Parathyroid adenoma (tissue), 2 donors: ENCODE measurements around the gene STRIP2.

ENCODE experiments used
- H2AFZ ChIP-seq: fragments of 300-600 bp; sonication (generic); one replicate; pipeline ENCODE4 v1.7.0; 2017; ENCODE audit warnings: antibody characterized with exemption, mild to moderate bottlenecking
- H3K27ac ChIP-seq: fragments of 300-600 bp; sonication (generic); one replicate; pipeline ENCODE4 v1.7.0; 2017
- H3K27me3 ChIP-seq: fragments of 300-600 bp; sonication (generic); one replicate; pipeline ENCODE4 v1.7.0; 2017; ENCODE audit warnings: low read length; ENCODE audit not compliant: control insufficient read depth, insufficient read depth
- H3K36me3 ChIP-seq: fragments of 300-600 bp; sonication (generic); one replicate; pipeline ENCODE4 v1.7.0; 2017; ENCODE audit warnings: low read length; ENCODE audit not compliant: control insufficient read depth, insufficient read depth
- H3K4me1 ChIP-seq: fragments of 300-600 bp; sonication (generic); one replicate; pipeline ENCODE4 v1.7.0; 2017; ENCODE audit warnings: control low read depth
- H3K4me2 ChIP-seq: fragments of 300-600 bp; sonication (generic); one replicate; pipeline ENCODE4 v1.7.0; 2017; ENCODE audit warnings: low read length
- H3K4me3 ChIP-seq: fragments of 300-600 bp; sonication (generic); one replicate; pipeline ENCODE4 v1.7.0; 2017; ENCODE audit warnings: low read depth, low read length
- H3K79me2 ChIP-seq: fragments of 300-600 bp; sonication (generic); one replicate; pipeline ENCODE4 v1.7.0; 2017; ENCODE audit warnings: control low read depth
- H3K9ac ChIP-seq: fragments of 300-600 bp; sonication (generic); one replicate; pipeline ENCODE4 v1.7.0; 2017; ENCODE audit warnings: mild to moderate bottlenecking
- H3K9me3 ChIP-seq: fragments of 300-600 bp; sonication (generic); one replicate; pipeline ENCODE4 v1.7.0; 2017; ENCODE audit warnings: low read length; ENCODE audit not compliant: control insufficient read depth
- TF ChIP-seq, protein P1 (sequence below): fragments of 300-600 bp; sonication (generic); IDR thresholded peaks from one replicate; pipeline ENCODE4 v1.7.0; 2017; ENCODE audit warnings: antibody characterized with exemption, mild to moderate bottlenecking
- donor health status: primary hyperparathyroidism.

Gene STRIP2

DNA sequence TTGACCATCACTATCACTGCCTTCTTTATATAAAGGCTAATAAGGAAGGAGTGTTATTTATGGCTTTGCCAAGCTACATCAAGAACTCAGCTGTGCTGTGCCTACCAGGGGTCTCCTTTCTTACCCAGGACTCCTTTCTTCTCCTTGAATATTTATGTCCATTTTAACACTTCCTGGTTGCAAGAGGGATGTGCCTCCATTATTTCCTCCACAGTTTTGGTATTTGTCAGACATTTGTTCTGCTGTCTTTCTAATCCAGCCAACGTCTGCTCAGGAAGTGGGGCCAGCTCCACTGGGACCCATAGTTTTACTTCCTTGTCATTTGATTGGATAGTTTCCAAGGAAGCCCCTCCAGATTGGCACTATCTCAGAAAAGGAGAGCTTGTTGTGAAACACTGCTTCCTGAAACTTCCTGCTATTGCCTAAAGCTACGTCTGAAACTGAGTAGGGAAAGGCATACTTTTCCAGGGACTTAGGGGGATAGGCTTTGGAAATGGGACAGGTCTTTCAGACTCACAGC is 6.6 kb upstream of the STRIP2 start:
- Histone ChIP-seq H3K4me1 (no peaks in the 10 kb centered on the region), H2AFZ (no peak overlapping the region), H3K36me3 (no peaks in the 10 kb centered on the region), H3K9ac (no peak overlapping the region), H3K27me3 (no peaks in the 10 kb centered on the region), H3K4me3 (no peak overlapping the region), H3K79me2 (no peaks in the 10 kb centered on the region), H3K9me3 (no peaks in the 10 kb centered on the region), H3K4me2 (no peak overlapping the region), H3K27ac (no peak overlapping the region)
- TF ChIP-seq, protein P1, sequence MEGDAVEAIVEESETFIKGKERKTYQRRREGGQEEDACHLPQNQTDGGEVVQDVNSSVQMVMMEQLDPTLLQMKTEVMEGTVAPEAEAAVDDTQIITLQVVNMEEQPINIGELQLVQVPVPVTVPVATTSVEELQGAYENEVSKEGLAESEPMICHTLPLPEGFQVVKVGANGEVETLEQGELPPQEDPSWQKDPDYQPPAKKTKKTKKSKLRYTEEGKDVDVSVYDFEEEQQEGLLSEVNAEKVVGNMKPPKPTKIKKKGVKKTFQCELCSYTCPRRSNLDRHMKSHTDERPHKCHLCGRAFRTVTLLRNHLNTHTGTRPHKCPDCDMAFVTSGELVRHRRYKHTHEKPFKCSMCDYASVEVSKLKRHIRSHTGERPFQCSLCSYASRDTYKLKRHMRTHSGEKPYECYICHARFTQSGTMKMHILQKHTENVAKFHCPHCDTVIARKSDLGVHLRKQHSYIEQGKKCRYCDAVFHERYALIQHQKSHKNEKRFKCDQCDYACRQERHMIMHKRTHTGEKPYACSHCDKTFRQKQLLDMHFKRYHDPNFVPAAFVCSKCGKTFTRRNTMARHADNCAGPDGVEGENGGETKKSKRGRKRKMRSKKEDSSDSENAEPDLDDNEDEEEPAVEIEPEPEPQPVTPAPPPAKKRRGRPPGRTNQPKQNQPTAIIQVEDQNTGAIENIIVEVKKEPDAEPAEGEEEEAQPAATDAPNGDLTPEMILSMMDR, result no peak

GRCh38 chr7:129431911-129432643 is 2.2 kb upstream of the STRIP2 start:
- H3K27me3 ChIP-seq, result no peaks in the 10 kb centered on the region
- TF ChIP-seq, protein P1, result no peak
- no peaks in the 10 kb centered on the region for H3K4me1 ChIP-seq
- H3K79me2 ChIP-seq, result no peaks in the 10 kb centered on the region
- H3K9me3 ChIP-seq, result no peaks in the 10 kb centered on the region
- no peak overlapping the region for H2AFZ ChIP-seq
- H3K9ac ChIP-seq, result no peak overlapping the region
- H3K27ac ChIP-seq, result no peak overlapping the region
- no peak overlapping the region for H3K4me2 ChIP-seq
- no peak overlapping the region for H3K4me3 ChIP-seq
- H3K36me3 ChIP-seq, result no peaks in the 10 kb centered on the region

DNA sequence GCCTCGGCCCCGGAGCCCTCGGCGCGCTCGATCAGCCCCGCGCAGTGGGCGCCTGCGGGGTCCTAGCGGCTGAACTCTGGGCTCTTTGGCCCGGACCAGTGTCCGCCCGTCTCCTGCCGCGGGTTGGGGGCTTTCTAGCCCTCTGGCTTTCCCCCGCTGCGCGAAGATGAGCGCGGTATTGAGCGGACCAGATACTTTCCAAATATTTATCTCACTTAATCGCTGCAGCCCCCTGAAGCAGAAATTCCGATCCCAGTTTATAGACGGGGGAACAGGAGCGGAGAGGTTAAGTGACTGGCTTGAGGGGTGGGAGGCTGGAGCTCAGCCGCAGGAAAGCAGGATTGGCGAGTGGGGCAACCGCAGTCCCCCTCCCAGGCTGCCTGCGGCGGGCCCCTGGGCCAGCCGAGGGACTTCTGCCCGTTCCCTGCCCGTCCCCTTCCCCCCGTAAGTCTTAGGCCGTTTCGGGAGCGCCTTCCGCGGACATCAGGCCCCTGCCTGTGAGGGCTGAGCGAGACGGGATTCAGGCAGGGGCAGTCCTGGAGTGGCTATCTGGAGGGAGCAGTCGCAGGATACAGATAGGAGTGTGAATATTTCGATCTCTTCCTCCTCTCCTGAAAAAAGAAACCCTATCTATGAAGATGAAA is 565 bp downstream of the STRIP2 start:
- H3K9ac ChIP-seq, result no peak overlapping the region
- H3K4me1 ChIP-seq, result no peaks in the 10 kb centered on the region
- H3K36me3 ChIP-seq, result no peaks in the 10 kb centered on the region
- H2AFZ ChIP-seq, result peak overlapping the region; percentile 79
- no peaks in the 10 kb centered on the region for H3K27me3 ChIP-seq
- H3K27ac ChIP-seq, result no peak overlapping the region
- TF ChIP-seq, protein P1, result no peak
- H3K4me3 ChIP-seq, result peak overlapping the region; percentile 64
- no peaks in the 10 kb centered on the region for H3K79me2 ChIP-seq
- peak overlapping the region; percentile 74 for H3K4me2 ChIP-seq
- no peaks in the 10 kb centered on the region for H3K9me3 ChIP-seq

GRCh38 chr7:129435414-129435829 is 1.2 kb downstream of the STRIP2 start:
- H3K27ac ChIP-seq, result no peak overlapping the region
- TF ChIP-seq, protein P1, result no peak
- no peaks in the 10 kb centered on the region for H3K4me1 ChIP-seq
- H3K9ac ChIP-seq, result no peak overlapping the region
- H3K4me2 ChIP-seq, result no peak overlapping the region
- H3K27me3 ChIP-seq, result no peaks in the 10 kb centered on the region
- no peaks in the 10 kb centered on the region for H3K9me3 ChIP-seq
- no peaks in the 10 kb centered on the region for H3K36me3 ChIP-seq
- no peak overlapping the region for H3K4me3 ChIP-seq
- no peaks in the 10 kb centered on the region for H3K79me2 ChIP-seq
- H2AFZ ChIP-seq, result peak overlapping the region; percentile 79
